HG03565 (cell line): Measurements from ENCODE around the gene FRMD8.
A peak's percentile ranks its signal among the peaks of the same experiment; 100 is the strongest.

Experiments used
- ATAC-seq: cut with Tn5 transposase; IDR thresholded peaks from one replicate; pipeline ENCODE4 v1.9.1; 2021; ENCODE audit warnings: mild to moderate bottlenecking, moderate library complexity; ENCODE audit not compliant: unreplicated experiment

FRMD8 gene

GRCh38 chr11:65373839-65374580, 12.4 kb upstream of the FRMD8 start:
- no peak for ATAC-seq

GRCh38 chr11:65375012-65375411, 11.4 kb upstream of the FRMD8 start:
- ATAC-seq = no peak

- ATAC-seq = no peak
These were observed 10.2 kb upstream of the FRMD8 start for GRCh38 chr11:65376138-65376713.

GRCh38 chr11:65377036-65377435, 9.4 kb upstream of the FRMD8 start:
- ATAC-seq = no peak

- ATAC-seq = no peak
These were observed 8.7 kb upstream of the FRMD8 start for GRCh38 chr11:65377777-65378176.

GRCh38 chr11:65378208-65378927, 8.1 kb upstream of the FRMD8 start:
- no peak for ATAC-seq

GRCh38 chr11:65378928-65379638, 7.4 kb upstream of the FRMD8 start:
- ATAC-seq = no peak

GRCh38 chr11:65379698-65380459, 6.6 kb upstream of the FRMD8 start:
- no peak for ATAC-seq

GRCh38 chr11:65380460-65381119, 5.8 kb upstream of the FRMD8 start:
- ATAC-seq = no peak

- ATAC-seq = no peak
These were observed 4.8 kb upstream of the FRMD8 start for GRCh38 chr11:65381716-65382032.

GRCh38 chr11:65382033-65382803, 4.2 kb upstream of the FRMD8 start, which contains the start of gene SLC25A45:
Gene SLC25A45 (minus strand): TSS chr11:65382646. CDS start chr11:65381951, 695 bp downstream.
- ATAC-seq = peak; percentile 53

GRCh38 chr11:65382804-65383368, 3.6 kb upstream of the FRMD8 start:
- ATAC-seq = no peak

GRCh38 chr11:65383778-65384177, 2.7 kb upstream of the FRMD8 start:
- no peak for ATAC-seq

GRCh38 chr11:65384301-65384889, 2.0 kb upstream of the FRMD8 start:
- no peak for ATAC-seq

GRCh38 chr11:65388731-65389130, 2.3 kb downstream of the FRMD8 start:
- no peak for ATAC-seq

GRCh38 chr11:65389294-65389980, 3.0 kb downstream of the FRMD8 start:
- no peak for ATAC-seq

GRCh38 chr11:65390099-65390941, 3.9 kb downstream of the FRMD8 start:
- ATAC-seq = no peak
